ENCODE measurements around the gene HIRA.

- TF ChIP-seq CTCF (IDR thresholded peaks at IDR 0.05), result no peak
- no peak for TF ChIP-seq ZNF532 (CRISPR knock-in tag; IDR thresholded peaks at IDR 0.05; ENCODE audit: borderline replicate concordance)
- TF ChIP-seq, protein P1, sequence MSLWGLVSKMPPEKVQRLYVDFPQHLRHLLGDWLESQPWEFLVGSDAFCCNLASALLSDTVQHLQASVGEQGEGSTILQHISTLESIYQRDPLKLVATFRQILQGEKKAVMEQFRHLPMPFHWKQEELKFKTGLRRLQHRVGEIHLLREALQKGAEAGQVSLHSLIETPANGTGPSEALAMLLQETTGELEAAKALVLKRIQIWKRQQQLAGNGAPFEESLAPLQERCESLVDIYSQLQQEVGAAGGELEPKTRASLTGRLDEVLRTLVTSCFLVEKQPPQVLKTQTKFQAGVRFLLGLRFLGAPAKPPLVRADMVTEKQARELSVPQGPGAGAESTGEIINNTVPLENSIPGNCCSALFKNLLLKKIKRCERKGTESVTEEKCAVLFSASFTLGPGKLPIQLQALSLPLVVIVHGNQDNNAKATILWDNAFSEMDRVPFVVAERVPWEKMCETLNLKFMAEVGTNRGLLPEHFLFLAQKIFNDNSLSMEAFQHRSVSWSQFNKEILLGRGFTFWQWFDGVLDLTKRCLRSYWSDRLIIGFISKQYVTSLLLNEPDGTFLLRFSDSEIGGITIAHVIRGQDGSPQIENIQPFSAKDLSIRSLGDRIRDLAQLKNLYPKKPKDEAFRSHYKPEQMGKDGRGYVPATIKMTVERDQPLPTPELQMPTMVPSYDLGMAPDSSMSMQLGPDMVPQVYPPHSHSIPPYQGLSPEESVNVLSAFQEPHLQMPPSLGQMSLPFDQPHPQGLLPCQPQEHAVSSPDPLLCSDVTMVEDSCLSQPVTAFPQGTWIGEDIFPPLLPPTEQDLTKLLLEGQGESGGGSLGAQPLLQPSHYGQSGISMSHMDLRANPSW (CRISPR knock-in tag; conservative IDR thresholded peaks at IDR 0.05; ENCODE audit: low read depth), result no peak
- TF ChIP-seq USF2 (CRISPR knock-in tag; IDR thresholded peaks at IDR 0.05), result no peak
Measured at GRCh38 chr22:19443544-19444211, 12.1 kb upstream of the HIRA start.
